Thyroid gland (tissue), 4 donors: Measurements from ENCODE around the gene ZIC1. TPM values are rescaled to one million over a fixed set of nuclear protein-coding genes. Genes with fewer than 3 reads are reported as not detected.

Experiments used
- DNase-seq, 2 donors: peaks; one replicate each; pipeline ENCODE4 v3.0.0-alpha.2; 2019
- H3K27ac ChIP-seq, 3 donors: fragments of 200-600 bp; sonication (generic); 1 replicate in 2 of 3; 2 replicates in 1 of 3; pipeline ENCODE4 v1.5.1; 2016 to 2019; ENCODE audit warnings: mild to moderate bottlenecking in 1 of 3, moderate library complexity in 1 of 3
- H3K27me3 ChIP-seq: fragments of 200-600 bp; sonication (generic); one replicate; pipeline ENCODE4 v1.5.1; 2019
- H3K36me3 ChIP-seq, 2 donors: fragments of 200-600 bp; sonication (generic); one replicate each; pipeline ENCODE4 v1.5.1; 2016 to 2019
- H3K4me1 ChIP-seq, 2 donors: fragments of 200-600 bp; sonication (generic); one replicate each; pipeline ENCODE4 v1.5.1; 2017 to 2019
- H3K4me3 ChIP-seq, 3 donors: fragments of 200-600 bp; sonication (generic); replicated peaks in 1 of 3; 1 replicate in 2 of 3; 2 replicates in 1 of 3; pipeline ENCODE4 v1.5.1; 2016; ENCODE audit warnings: mild to moderate bottlenecking in 1 of 3
- H3K9me3 ChIP-seq: fragments of 200-600 bp; sonication (generic); one replicate; pipeline ENCODE4 v1.5.1; 2017
- CTCF ChIP-seq, 6 experiments: fragments of 200-600 bp in 3 of 6; fragments of 450-650 bp in 3 of 6; sonication (generic) in 3 of 6; IDR thresholded peaks; one replicate each; pipeline ENCODE4 v1.5.1; 2016 to 2019; ENCODE audit warnings: antibody characterized with exemption in 6 of 6, mild to moderate bottlenecking in 2 of 6, inconsistent platforms in 1 of 6, moderate library complexity in 1 of 6
- POLR2A ChIP-seq, 2 donors: fragments of 450-650 bp; IDR thresholded peaks; one replicate each; pipeline ENCODE4 v1.6.1; 2017; ENCODE audit warnings: antibody characterized with exemption in 2 of 2, mild to moderate bottlenecking in 2 of 2, moderate library complexity in 1 of 2
- WGBS, 2 donors: methylation state at CpG; one replicate each; pipeline ENCODE4 v1.1.5; 2017; 5-methylcytosine and 5-hydroxymethylcytosine counted together
- intact Hi-C: fragments of 100-400 bp; cut with DNase I; formaldehyde crosslinking; loops from one replicate; pipeline ENCODE4 v1.15.1; 2023
- total RNA-seq, 4 donors: library from RNA; depleted of rRNA; stranded (reverse); fragments of >200 nt; gene quantifications; one replicate each; pipeline ENCODE4 v1.2.3, GENCODE V29; 2016

Gene ZIC1
- total RNA-seq, 4 donors from 2014 or later: not detected

GRCh38 chr3:147372525-147373027 lies 36.6 kb upstream of the ZIC1 start:
- TF ChIP-seq CTCF (IDR thresholded peaks at IDR 0.05) (no peak), POLR2A (IDR thresholded peaks at IDR 0.05) (no peak)
- WGBS, 2 donors: 1 to 3% methylated on average over 17 of the region's 17 CpGs
- intact Hi-C loops: no loop called here
- Histone ChIP-seq H3K9me3 (no peaks in the 10 kb centered on the region), H3K27ac (no peak overlapping the region), H3K27me3 (peaks cover 33% of the 10 kb centered on the region), H3K4me1 (no peaks in the 10 kb centered on the region), H3K4me3 (no peak overlapping the region), H3K36me3 (no peaks in the 10 kb centered on the region)
- DNase-seq: no peak

GRCh38 chr3:147373301-147373700 lies 35.9 kb upstream of the ZIC1 start:
- intact Hi-C loops: no loop called here
- TF ChIP-seq CTCF (IDR thresholded peaks at IDR 0.05) (no peak), POLR2A (IDR thresholded peaks at IDR 0.05) (no peak)
- Histone ChIP-seq H3K4me1 (no peaks in the 10 kb centered on the region), H3K9me3 (no peaks in the 10 kb centered on the region), H3K36me3 (no peaks in the 10 kb centered on the region), H3K27me3 (peaks cover 28% of the 10 kb centered on the region), H3K4me3 (no peak overlapping the region), H3K27ac (no peak overlapping the region)
- WGBS, 2 donors: 1 to 3% methylated on average over 6 of the region's 6 CpGs
- no peak for DNase-seq

- Histone ChIP-seq H3K36me3 (no peaks in the 10 kb centered on the region), H3K27ac (no peak overlapping the region), H3K27me3 (peaks cover 13% of the 10 kb centered on the region), H3K4me3 (no peak overlapping the region), H3K4me1 (no peaks in the 10 kb centered on the region), H3K9me3 (no peaks in the 10 kb centered on the region)
- WGBS, 2 donors: 5% methylated on average over 30 of the region's 30 CpGs
- intact Hi-C loops: no loop called here
- no peak for DNase-seq
- TF ChIP-seq CTCF (IDR thresholded peaks at IDR 0.05) (no peak), POLR2A (IDR thresholded peaks at IDR 0.05) (no peak)
Observed at GRCh38 chr3:147377412-147378367, 31.5 kb upstream of the ZIC1 start.

- Histone ChIP-seq H3K27ac (no peak overlapping the region), H3K27me3 (peaks cover 9% of the 10 kb centered on the region), H3K36me3 (no peaks in the 10 kb centered on the region), H3K4me3 (no peak overlapping the region), H3K9me3 (no peaks in the 10 kb centered on the region), H3K4me1 (no peaks in the 10 kb centered on the region)
- DNase-seq: no peak
- 7 to 15% methylated on average over 10 of the region's 10 CpGs for whole genome bisulfite sequencing, 2 donors
- intact Hi-C loops: no loop called here
- TF ChIP-seq CTCF (IDR thresholded peaks at IDR 0.05) (no peak), POLR2A (IDR thresholded peaks at IDR 0.05) (no peak)
Observed at GRCh38 chr3:147379651-147380050, 29.5 kb upstream of the ZIC1 start.

GRCh38 chr3:147380387-147380951 lies 28.7 kb upstream of the ZIC1 start:
- no peaks in the 10 kb centered on the region for H3K4me1 ChIP-seq
- H3K27ac ChIP-seq: no peak overlapping the region
- no peaks in the 10 kb centered on the region for H3K36me3 ChIP-seq
- 7 to 8% methylated on average over 16 to 26 of the region's 26 CpGs for WGBS, 2 donors
- no peak for TF ChIP-seq CTCF (IDR thresholded peaks at IDR 0.05)
- TF ChIP-seq POLR2A (IDR thresholded peaks at IDR 0.05): no peak
- H3K9me3 ChIP-seq: no peaks in the 10 kb centered on the region
- peaks cover 14% of the 10 kb centered on the region for H3K27me3 ChIP-seq
- DNase-seq: no peak
- H3K4me3 ChIP-seq: no peak overlapping the region
- intact Hi-C loops: no loop called here
